PC-9 (cell line): ENCODE results near the gene CEP162.

Experiments
- CTCF ChIP-seq: fragments of 200-600 bp; sonication (generic); conservative IDR thresholded peaks from 2 replicates; pipeline ENCODE4 v1.6.1; 2017; ENCODE audit warnings: mixed run types, antibody characterized with exemption, mild to moderate bottlenecking, moderate library complexity
- EZH2 ChIP-seq: fragments of 200-600 bp; sonication (generic); IDR thresholded peaks from 2 replicates; pipeline ENCODE4 v1.8.0; 2017; ENCODE audit warnings: antibody characterized with exemption, low read depth

DNA sequence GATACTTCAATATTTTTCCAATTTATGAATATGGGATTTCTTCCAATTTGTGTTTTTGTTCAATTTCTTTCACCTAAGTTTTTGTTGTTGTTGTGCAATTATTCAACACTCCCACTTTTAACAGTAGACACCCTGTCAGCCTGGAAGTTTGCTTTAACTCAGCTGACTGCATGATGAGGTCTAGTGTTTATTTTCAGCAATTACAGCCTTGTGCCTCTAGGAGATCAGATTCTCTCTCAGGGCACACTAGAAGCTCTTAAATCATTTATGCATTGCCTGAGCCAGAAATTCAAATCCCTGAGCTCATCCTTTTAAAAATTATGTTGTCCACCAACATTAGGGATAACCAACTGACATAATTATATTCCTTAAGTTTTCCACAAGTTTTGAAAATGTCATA lies 108.2 kb downstream of the CEP162 start:
- TF ChIP-seq CTCF (no peak; the same call in 1 of the 2 replicates), EZH2 (no peak)
